ENCODE measurements around the gene HOXB9. TPM values are rescaled to one million over a fixed set of nuclear protein-coding genes. Genes with fewer than 3 reads are reported as not detected.
A peak's percentile ranks its signal among the peaks of the same experiment; 100 is the strongest.

The HOXB9 gene
- total RNA-seq, 1 experiment from 2014 or later: 4.0 TPM

DNA sequence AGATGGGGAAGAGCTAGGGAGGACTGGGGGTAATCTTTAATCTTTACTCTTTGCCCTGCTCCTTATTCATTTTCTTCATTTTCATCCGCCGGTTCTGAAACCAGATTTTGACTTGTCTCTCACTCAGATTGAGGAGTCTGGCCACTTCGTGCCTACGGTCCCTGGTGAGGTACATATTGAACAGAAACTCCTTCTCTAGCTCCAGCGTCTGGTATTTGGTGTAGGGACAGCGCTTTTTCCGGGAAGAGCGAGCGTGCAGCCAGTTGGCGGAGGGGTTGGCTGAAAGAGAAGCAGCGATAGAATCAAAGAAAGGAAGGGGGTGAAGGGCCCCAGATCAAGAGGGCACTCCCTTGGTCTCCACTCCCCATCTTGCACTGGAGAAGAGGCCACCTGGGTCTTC, 3.3 kb downstream of the HOXB9 start:
- no peak overlapping the region for H3K27ac ChIP-seq
- no peak overlapping the region for H3K4me3 ChIP-seq
- peaks cover 20% of the 10 kb centered on the region for H3K27me3 ChIP-seq
- no peaks in the 10 kb centered on the region for H3K36me3 ChIP-seq
- no peaks in the 10 kb centered on the region; the same call in 1 of the 2 replicates for H3K4me1 ChIP-seq
- no peak for DNase-seq
- no peaks in the 10 kb centered on the region for H3K9me3 ChIP-seq (replicated peaks)

DNA sequence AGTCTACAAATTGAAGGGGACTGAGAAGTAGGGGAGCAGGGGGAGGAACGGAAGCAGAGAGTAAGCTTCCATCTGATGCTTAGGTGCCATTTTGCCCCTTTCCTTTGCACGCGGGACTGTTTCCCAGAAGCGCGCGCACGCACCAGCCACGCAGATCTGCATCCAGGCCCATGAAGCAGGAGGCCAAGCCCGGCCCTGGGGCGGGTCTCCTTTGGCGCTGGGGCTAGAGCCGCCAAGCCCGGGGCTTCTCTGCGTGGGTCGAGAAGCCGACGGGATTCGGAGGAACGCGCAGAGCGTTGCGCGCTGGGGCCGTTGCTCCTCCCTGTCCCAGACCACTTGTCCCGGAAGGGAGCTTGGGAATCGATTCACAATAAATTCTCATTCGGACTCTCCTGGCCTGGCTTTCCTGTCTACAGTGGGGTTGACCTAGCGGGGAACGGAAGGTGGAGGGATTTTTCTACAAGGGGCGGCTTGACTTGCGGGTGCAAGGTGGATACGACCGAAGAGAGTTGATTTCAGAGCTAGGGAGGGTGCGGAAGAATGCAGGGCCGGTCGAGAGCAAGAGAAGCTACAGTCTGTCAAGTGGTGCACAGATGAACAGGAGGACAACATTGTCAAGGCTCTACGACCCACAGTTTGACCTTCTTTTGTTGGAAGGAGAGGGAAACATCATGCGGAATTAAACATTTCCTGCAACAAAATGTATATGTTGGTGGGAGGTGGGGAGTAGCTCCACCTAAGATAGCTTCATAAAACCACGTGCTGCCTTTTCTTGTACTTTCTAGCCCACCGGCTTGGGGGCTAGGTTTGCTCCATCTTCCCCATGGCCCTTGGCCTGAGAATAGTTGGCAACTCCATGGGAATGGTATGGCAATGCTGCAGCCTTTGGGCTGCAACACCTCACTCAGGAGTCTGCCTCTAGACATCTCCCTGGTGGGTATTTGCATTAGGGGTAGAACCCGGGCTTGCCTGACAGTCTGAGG, 4.5 kb downstream of the HOXB9 start:
- H3K36me3 ChIP-seq: no peaks in the 10 kb centered on the region
- peaks cover 23% of the 10 kb centered on the region for H3K27me3 ChIP-seq
- no peak overlapping the region for H3K27ac ChIP-seq
- no peaks in the 10 kb centered on the region for H3K4me1 ChIP-seq
- DNase-seq: no peak
- H3K9me3 ChIP-seq (replicated peaks): no peaks in the 10 kb centered on the region
- H3K4me3 ChIP-seq: no peak overlapping the region

DNA sequence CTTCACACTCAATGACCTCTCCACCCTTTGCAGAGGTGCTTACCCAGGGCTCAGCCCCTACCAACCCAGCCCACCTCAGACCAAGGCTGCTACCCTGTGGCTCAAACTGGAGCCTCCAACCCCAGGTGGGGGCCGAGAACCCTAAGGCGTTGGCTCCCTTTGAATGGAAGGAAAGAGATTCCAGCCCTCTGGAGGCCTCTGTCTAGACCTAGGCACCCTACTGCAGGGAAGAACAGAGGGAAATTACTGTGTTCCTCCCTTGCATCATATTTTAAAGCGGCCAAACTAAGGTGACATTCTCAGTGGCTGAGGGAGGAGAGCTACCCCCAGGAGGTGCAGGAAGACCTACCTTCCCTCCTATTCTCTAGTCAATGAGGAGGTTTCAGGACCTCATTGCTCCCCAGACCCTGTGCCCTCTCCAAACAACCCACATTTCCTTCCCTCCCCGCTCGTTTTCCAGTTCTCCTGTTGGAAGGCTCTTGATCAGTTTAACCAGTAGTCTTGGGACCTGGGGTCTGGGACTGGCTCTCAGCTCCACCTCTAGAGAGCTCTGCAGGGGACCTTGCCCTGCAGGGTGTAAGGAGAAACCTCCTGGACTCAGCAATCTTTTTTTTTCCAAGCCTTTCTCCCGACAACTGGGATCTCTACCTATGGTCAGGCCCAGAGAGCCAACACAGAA, 5.6 kb downstream of the HOXB9 start:
- peaks cover 30% of the 10 kb centered on the region for H3K27me3 ChIP-seq
- DNase-seq: no peak
- H3K4me1 ChIP-seq: no peaks in the 10 kb centered on the region
- H3K4me3 ChIP-seq: no peak overlapping the region
- no peaks in the 10 kb centered on the region for H3K9me3 ChIP-seq (replicated peaks)
- no peak overlapping the region for H3K27ac ChIP-seq
- H3K36me3 ChIP-seq: no peaks in the 10 kb centered on the region

DNA sequence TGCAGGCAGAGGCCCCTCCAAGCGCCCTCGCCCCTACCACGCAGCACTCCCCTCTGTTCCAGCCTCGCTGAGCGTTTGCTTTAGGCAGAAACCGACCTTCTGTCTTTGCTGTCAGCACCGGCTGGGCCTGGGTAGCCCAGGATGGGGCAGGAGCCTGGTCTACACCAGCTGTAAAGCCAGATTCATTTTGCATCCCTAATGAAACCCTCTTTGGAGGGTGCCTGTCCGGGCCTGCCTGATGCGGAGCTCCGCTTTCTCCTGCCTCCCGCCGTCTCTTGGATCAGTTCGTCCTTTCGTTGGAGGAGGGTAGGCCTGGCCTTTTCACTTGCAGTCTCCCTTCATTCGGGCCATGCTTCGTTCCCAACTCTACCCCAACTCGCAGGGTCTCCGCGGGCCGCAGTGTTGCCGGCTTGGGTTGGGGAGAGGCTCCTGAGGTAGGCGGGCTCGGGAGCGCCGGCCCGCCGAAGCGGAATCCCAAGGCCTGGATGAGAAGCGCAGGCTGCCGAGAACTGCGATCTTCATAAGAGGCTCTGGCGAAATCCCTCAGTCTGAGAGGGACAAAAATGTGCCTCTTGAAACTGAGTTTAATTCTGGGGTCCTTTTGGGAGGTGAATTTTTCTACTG, 6.2 kb downstream of the HOXB9 start:
- Histone ChIP-seq H3K4me3 (no peak overlapping the region), H3K9me3 (replicated peaks) (no peaks in the 10 kb centered on the region), H3K36me3 (no peaks in the 10 kb centered on the region), H3K27ac (no peak overlapping the region), H3K27me3 (peaks cover 30% of the 10 kb centered on the region), H3K4me1 (no peaks in the 10 kb centered on the region)
- DNase-seq: no peak

DNA sequence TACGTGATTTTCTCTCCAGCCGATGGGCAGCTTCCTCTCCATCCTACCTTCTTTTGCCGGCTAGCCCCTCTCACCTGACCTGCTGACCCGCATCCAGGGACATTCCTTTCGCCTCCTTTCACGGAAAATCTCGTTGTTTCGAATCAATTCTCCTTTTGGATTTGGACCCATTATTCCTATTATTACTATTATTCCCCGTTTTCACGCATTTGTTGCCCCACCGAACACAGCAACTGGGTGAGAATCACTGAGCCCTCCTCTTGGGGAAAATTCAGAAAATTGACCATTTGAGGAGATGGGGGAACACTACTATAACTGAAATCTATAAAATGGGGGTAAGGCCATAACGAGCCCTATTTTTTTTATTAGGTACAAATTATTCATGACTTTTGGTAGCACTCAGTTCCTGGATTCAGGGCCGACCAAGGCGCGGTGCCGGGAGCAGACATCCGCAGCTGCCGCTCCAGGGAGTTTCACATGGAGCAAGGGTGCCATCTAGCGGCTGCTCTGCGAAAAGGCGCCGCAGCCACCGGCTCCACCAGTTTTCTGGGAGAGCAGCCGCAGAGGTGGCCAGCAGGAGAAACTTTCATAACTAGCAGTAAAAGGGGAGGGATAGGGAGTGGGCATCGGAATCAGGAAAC, 7.8 kb downstream of the HOXB9 start:
- Histone ChIP-seq H3K9me3 (replicated peaks) (no peaks in the 10 kb centered on the region), H3K36me3 (no peaks in the 10 kb centered on the region), H3K4me3 (peak overlapping the region; percentile 34), H3K4me1 (no peaks in the 10 kb centered on the region), H3K27me3 (peaks cover 18% of the 10 kb centered on the region), H3K27ac (no peak overlapping the region)
- peak; percentile 74 to 89 for DNase-seq

DNA sequence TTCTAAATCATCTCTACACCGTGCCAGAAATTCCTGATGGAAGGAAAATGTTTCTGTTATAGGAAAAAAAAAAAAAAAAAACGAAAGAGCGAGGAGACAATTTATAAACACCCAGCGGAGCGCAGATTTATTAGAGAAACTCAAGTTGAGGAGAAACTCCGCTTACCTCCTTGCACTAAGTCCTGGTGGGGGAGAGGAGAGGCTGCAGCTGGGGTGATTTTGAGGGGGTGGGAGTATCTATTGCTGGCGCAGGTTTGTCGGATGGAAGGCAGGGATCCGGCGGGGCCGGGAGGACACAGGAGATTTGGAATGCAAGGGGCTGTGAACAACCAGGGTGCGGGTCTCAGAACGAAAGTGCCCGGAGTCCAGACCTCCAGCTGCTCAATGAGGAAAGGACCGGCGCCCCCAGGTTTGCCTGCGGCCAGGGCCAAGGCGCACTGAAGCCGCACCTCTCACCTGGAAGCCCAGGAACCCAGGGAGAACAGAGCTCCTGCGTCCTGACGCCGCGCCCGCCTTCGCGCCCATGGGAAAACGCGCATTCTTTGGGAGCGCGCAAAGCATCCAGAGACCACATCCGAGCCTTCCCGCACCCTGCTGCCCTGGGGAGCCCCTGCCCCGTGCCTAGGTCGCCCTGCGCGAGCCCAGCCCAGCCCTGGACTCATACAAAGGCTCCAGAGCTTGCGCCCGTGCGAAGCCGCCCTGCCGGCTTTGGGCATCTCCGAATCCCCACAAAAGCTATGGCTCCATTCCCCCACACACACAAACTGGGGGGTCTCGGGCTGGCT, 8.5 kb downstream of the HOXB9 start:
- Histone ChIP-seq H3K9me3 (replicated peaks) (no peaks in the 10 kb centered on the region), H3K4me3 (no peak overlapping the region), H3K27me3 (peaks cover 18% of the 10 kb centered on the region), H3K27ac (no peak overlapping the region), H3K4me1 (no peaks in the 10 kb centered on the region), H3K36me3 (no peaks in the 10 kb centered on the region)
- no peak for DNase-seq

DNA sequence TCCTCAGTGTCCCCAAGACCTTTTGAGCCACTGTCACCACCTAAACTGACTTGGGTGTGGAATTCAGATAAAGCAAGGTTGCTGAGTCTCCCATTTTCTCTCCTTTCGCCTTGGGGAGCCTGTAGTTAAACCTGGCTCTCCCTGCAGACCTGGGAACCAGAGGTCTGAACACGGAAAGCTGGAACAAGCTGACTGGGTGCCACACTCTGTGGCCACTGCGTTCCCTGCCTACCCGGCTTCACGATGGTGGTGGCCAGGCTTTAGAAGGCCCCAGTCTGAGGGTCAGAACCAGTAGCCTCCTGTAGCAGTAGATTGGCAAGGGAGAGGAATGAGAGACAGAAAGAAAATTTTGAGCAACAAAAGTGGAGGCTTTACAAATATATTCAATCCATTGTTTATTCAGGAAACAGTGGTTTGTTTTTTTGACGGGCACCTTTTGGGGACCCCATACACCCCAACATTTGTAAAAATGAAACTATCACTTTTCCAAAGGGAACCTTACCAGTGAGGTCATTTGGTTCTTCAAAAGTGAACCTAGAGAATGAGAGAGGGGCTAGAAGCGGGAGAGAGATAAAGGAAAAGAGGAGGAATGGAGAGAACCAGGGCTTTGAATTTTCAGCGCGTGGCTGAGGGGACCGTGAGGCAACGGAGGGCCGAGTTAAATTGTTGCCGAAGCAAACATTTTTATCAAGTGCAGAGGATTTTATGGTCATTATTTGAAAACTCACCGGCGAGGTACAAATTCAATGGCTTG, 9.3 kb downstream of the HOXB9 start:
- no peak overlapping the region for H3K4me3 ChIP-seq
- H3K9me3 ChIP-seq (replicated peaks): no peaks in the 10 kb centered on the region
- peaks cover 18% of the 10 kb centered on the region for H3K27me3 ChIP-seq

DNA sequence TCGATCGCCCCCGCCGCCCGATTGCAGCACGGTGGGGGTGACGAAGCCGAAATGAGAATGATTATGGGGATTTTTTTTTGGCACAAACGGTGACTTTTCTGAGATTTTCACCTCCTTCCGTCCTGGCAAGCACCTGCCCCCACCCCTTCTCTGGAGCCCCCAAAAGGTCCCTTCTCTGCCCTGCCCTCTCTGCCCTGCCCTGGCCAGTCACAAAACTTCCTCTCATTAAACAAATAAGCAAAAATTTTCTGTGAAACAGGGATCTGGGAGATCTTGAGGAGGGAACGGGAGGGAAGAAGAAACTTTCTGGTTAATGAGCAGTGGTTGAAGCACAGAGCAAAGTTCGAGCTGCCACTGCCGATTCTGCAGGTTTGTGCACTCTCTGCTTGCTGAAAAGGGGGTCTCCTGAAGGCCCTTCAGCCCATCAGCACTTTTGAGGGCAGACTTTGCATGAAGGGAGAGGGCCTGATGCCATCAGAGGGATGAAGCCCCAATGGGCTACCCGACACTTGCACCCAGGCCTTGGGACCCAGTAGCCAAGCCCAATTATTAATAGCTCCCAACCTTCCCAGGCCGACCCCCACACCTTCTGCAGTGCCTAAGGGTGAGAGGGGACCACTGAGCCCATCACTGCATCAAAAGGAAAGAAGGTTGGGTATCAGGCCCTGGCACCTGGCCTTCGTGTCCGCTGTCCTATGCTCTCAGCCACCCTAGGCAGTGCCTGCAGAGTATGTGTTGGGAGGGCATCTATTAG, 10.0 kb downstream of the HOXB9 start:
- Histone ChIP-seq H3K27ac (no peak overlapping the region), H3K4me3 (no peak overlapping the region), H3K9me3 (replicated peaks) (no peaks in the 10 kb centered on the region), H3K27me3 (peaks cover 18% of the 10 kb centered on the region), H3K36me3 (no peaks in the 10 kb centered on the region), H3K4me1 (no peaks in the 10 kb centered on the region)
- DNase-seq: no peak

More for the DNA sequence above, 9.3 kb downstream of the HOXB9 start:
- DNase-seq: no peak
- no peak overlapping the region for H3K27ac ChIP-seq
- H3K36me3 ChIP-seq: no peaks in the 10 kb centered on the region
- no peaks in the 10 kb centered on the region for H3K4me1 ChIP-seq

DNA sequence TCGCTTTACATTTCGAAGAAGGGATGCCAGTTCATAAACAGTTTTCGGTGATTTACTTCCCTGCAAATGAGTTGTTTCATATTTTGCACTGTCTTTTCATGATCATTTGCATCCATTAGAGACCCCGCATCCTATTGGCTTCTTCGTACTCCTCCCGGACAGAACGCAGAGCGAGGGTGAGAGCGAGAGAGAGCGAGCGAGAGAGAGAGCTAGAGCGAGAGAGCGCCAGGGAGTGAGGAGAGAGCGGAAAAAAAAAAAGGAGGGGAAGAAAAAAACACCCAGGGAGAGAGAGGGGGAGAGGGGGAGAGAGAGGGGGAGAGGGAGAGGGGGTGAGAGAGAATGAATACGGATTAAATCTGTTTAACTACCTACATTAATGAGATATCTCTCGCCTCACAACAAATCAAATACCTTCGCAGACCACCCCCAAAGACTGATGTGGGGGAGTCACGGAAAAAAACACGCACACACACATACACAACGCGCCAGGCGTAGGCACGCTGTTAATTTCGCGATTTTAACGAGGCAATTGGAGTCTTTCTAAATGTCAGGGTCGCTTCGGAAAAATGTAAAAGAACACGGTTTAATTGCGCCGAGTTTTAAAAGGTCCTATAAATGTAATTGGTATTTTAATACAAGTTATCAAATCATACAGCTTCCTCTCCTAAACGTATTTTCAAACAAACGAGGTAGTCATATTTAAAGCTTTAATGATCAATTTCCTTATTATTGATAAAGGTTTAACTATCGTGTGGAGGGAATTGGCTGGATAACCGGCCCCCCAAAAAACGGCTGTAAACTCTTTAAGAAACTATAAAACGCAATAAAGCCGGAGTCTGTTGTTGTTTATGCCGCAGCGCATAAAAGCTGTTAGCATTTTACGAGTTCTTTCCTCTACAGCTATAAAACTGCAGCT, 10.9 kb downstream of the HOXB9 start, which contains the start of gene HOXB8:
TSS of gene HOXB8 (minus strand) at position 246 of the 916 bp plus-strand sequence. CDS start 588 bp downstream, outside the sequence.
- H3K4me3 ChIP-seq: no peak within 1 kb of the TSS
- DNase-seq: no peak
- H3K27me3 ChIP-seq: peaks cover 18% of the 10 kb centered on the region
- no peaks in the 10 kb centered on the region for H3K36me3 ChIP-seq
- H3K27ac ChIP-seq: no peak within 1 kb of the TSS
- no peaks in the 10 kb centered on the region for H3K9me3 ChIP-seq (replicated peaks)
- no peaks in the 10 kb centered on the region for H3K4me1 ChIP-seq

DNA sequence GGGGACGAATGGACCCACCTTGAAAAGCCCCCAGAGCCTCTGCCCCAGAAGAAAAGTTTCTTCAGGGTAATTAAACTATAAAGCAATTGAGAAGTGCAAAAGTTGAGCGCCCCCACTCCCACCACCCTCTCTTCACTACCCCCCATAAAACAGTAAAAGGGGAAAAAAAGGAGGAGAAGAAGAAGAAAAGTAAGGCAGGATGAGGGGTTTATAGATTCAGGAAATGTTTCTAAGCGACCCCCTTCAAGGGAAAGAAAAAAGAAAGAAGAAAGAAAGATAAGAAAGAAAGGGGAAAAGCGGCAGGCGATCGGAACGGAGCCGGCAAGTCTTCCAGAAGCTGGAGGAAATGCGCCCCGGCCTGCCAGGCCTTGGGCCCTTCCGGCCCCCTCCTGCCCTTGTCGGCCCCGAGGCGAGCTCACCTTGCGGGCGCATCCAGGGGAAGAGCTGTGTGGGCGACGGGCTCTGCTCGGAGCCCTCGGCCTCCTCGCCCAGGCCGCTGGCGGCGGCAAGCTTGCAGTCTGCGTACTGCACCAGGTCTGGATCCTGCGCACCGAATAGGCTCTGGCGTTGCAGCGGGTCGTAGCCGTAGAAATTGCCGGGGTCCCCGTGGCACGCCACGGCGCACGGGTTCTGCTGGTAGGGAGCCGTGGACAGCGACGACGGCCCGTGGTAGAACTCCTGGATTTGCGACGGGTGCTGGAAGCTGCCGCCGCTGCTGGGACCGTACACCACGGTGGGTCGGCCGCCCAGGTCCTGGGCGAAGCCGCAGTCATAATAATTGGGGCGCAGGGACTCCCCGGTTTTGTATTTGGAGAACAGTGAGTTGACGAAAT, 12.1 kb downstream of the HOXB9 start:
- Histone ChIP-seq H3K4me3 (peak overlapping the region; percentile 84), H3K36me3 (no peaks in the 10 kb centered on the region), H3K27ac (no peak overlapping the region), H3K4me1 (no peaks in the 10 kb centered on the region; the same call in 1 of the 2 replicates), H3K9me3 (replicated peaks) (no peaks in the 10 kb centered on the region), H3K27me3 (peaks cover 18% of the 10 kb centered on the region)
- DNase-seq: no peak

All from SJCRH30 (cell line).